Neutrophil (primary cell): ENCODE results near the gene KBTBD12.

Experiments
- H3K27ac ChIP-seq: fragments of 200-600 bp; sonication (generic); 2 replicates; pipeline ENCODE4 v1.5.1; 2016; ENCODE audit warnings: mild to moderate bottlenecking, moderate library complexity
- H3K27me3 ChIP-seq: fragments of 200-600 bp; sonication (generic); 2 replicates; pipeline ENCODE4 v1.6.0; 2016; ENCODE audit warnings: mild to moderate bottlenecking
- H3K36me3 ChIP-seq: fragments of 200-600 bp; sonication (generic); 2 replicates; pipeline ENCODE4 v1.5.1; 2017
- H3K4me1 ChIP-seq, 2 experiments: fragments of 200-600 bp in 1 of 2; sonication (generic) in 1 of 2; 1 replicate in 1 of 2; 2 replicates in 1 of 2; pipeline versions ENCODE4 v1.5.1 to v1.6.1; 2013 to 2016; ENCODE audit warnings: low read depth in 1 of 2, low read length in 1 of 2, mild to moderate bottlenecking in 1 of 2, moderate library complexity in 1 of 2; ENCODE audit not compliant: control insufficient read depth in 1 of 2, insufficient read depth in 1 of 2
- H3K4me3 ChIP-seq, 2 experiments: fragments of 200-600 bp in 1 of 2; sonication (generic) in 1 of 2; 1 replicate in 1 of 2; 2 replicates in 1 of 2; pipeline ENCODE4 v1.5.1; 2013 to 2016; ENCODE audit warnings: low read depth in 1 of 2, low read length in 1 of 2, mild to moderate bottlenecking in 1 of 2, moderate library complexity in 1 of 2
- H3K9me3 ChIP-seq: fragments of 200-600 bp; sonication (generic); 2 replicates; pipeline ENCODE4 v1.5.1; 2016
- CTCF ChIP-seq: fragments of 200-600 bp; sonication (generic); IDR thresholded peaks from 2 replicates; pipeline ENCODE4 v1.5.1; 2016; ENCODE audit warnings: antibody characterized with exemption

Gene KBTBD12

DNA sequence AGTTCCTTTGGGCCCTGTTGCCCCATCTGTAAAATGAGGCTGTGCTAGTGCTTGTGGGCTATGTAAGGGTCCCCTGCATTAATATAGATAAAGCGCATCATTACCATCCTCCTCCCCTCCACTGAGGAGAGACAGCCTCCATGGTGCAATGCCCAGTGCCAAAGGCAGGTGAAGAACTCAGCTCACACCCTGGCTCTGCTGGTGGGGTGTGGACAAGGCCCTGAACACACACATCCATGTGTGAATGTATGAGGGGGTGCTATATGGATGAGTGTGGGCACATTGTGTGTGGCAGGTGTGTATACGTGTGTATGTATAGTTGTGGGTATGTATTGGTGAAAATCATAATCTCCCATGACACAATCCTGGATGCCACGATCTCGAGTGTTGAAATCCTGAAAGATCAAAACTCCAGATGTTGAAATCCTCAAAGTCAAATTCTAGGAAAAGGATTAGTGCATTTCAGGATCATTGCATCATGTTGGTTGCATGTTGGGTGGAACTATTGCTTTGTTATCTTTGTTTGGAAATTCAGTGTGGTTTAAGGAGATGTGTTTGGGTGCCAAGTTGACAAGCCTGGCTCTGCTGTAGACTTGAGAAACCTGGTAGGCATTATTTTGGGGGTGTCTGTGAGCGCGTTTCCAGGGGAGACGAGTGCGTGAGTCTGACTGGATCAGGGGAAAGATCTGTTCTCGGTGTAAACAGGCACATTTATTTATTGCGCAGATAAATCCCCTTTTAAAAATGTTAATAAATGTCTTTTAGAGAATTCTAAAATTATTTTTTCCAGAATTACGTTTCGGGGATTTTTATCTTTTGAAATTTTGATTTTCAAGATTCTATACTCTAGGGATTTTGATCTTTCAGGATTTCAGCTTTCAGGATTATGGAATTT lies 95.2 kb downstream of the KBTBD12 start:
- TF ChIP-seq CTCF: no peak
- H3K4me3 ChIP-seq: no peak overlapping the region
- no peaks in the 10 kb centered on the region for H3K36me3 ChIP-seq
- no peak overlapping the region for H3K27ac ChIP-seq
- peaks cover 35% of the 10 kb centered on the region for H3K27me3 ChIP-seq
- no peaks in the 10 kb centered on the region for H3K9me3 ChIP-seq
- peaks cover 0 to 4% of the 10 kb centered on the region in 2 experiments for H3K4me1 ChIP-seq

DNA sequence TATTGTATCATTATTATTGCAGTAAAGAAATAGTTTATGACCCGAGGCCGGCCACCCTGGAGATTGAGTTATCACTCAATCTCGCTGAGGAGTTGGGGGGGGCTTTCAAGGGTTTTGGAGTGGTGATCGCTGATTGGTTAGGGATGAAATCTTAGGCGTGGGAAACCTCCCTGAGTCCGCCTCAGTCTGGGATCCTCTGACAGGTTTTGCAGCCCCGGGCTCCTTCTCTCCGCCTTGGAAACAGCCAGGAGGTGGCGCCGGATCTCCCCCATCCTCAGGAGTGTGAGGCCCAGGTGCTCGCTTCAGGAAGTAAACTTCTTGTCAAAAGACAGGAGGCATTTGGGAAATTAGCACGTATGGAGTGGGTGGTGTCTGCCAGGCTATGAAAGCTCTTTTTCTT lies 96.1 kb downstream of the KBTBD12 start:
- Histone ChIP-seq H3K9me3 (no peaks in the 10 kb centered on the region), H3K4me3 (no peak overlapping the region), H3K27ac (no peak overlapping the region), H3K4me1 (peaks cover 0 to 4% of the 10 kb centered on the region in 2 experiments), H3K27me3 (peaks cover 28% of the 10 kb centered on the region), H3K36me3 (no peaks in the 10 kb centered on the region)
- TF ChIP-seq CTCF: no peak

DNA sequence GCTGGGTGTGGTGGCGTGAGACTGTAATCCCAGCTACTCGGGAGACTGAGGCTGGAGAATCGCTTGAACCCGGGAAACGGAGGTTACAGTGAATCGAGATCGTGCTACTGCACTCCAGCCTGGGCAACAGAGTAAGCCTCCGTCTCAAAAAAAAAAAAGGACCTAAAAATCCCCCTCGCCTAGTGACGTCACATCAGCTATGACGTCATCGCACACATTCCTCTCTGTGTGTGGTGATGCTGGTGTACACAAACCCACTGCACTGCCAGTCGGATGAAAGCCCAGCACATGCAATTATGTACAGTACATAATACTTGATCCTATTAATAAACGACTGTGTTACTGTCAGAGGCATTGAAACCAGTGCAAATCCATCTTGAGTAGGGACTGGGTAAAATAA lies 97.0 kb downstream of the KBTBD12 start:
- Histone ChIP-seq H3K4me1 (peaks cover 0 to 4% of the 10 kb centered on the region in 2 experiments), H3K36me3 (no peaks in the 10 kb centered on the region), H3K27ac (no peak overlapping the region), H3K9me3 (no peaks in the 10 kb centered on the region), H3K4me3 (no peak overlapping the region), H3K27me3 (peaks cover 19% of the 10 kb centered on the region)
- TF ChIP-seq CTCF: no peak

DNA sequence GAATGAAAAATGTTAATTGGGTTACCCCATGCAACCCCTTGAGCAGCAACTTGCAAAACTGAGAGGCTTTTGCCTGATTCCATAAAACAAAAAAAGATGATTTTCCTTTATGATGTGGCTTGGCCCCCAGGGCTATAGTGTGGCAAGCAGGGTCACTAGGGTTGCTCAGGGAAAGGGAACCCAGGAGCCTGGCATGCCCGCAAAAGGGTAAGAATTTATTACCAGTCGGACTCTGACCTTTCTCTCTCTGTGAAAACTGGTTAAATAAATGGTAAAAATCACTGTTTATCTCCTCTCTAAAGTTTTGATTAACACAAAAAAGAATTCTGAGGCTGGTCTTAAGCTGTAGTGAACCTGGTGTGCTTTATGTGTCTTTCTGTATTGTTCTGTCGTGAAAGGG lies 99.5 kb downstream of the KBTBD12 start:
- no peak overlapping the region for H3K4me3 ChIP-seq
- no peak for TF ChIP-seq CTCF
- H3K27ac ChIP-seq: no peak overlapping the region
- H3K36me3 ChIP-seq: no peaks in the 10 kb centered on the region
- H3K4me1 ChIP-seq: peaks cover 0 to 4% of the 10 kb centered on the region in 2 experiments
- no peaks in the 10 kb centered on the region for H3K9me3 ChIP-seq
- H3K27me3 ChIP-seq: peaks cover 4% of the 10 kb centered on the region

GRCh38 chr3:128016502-128016901 lies 101.5 kb downstream of the KBTBD12 start:
- Histone ChIP-seq H3K27me3 (no peaks in the 10 kb centered on the region), H3K4me3 (no peak overlapping the region), H3K27ac (no peak overlapping the region), H3K36me3 (no peaks in the 10 kb centered on the region), H3K9me3 (no peaks in the 10 kb centered on the region), H3K4me1 (no peaks in the 10 kb centered on the region)
- TF ChIP-seq CTCF: no peak
